Calu3 (cell line): ENCODE data around the gene TXLNG. TPM values are rescaled to one million over a fixed set of nuclear protein-coding genes. Genes with fewer than 3 reads are reported as not detected.

Experiments used
- BruUV-seq: library from RNA; stranded (reverse); fragments of 400-500 nt; replicated peaks from 2 replicates; lab custom pipeline; 2021; lab: Mats Ljungman, UMichigan
- CTCF ChIA-PET: fragments of 300-600 bp; sonication (Branson Sonifier 250); formaldehyde crosslinking; loops from one replicate; lab custom pipeline; 2022; ENCODE audit warnings: antibody characterized with exemption; lab: Charles Lee
- DNase-seq: peaks from one replicate; pipeline ENCODE4 v3.0.0; 2022
- H3K27ac Mint-ChIP-seq: one replicate; pipeline ENCODE4 v1.8.0; 2022; ENCODE audit warnings: mixed read lengths; ENCODE audit not compliant: unreplicated experiment
- H3K27me3 Mint-ChIP-seq: one replicate; pipeline ENCODE4 v1.8.0; 2022; ENCODE audit warnings: mixed read lengths; ENCODE audit not compliant: unreplicated experiment
- H3K36me3 Mint-ChIP-seq: one replicate; pipeline ENCODE4 v1.8.0; 2022; ENCODE audit warnings: mild to moderate bottlenecking, moderate library complexity, mixed read lengths; ENCODE audit not compliant: insufficient read depth, unreplicated experiment
- H3K4me1 Mint-ChIP-seq: one replicate; pipeline ENCODE4 v1.8.0; 2022; ENCODE audit warnings: mild to moderate bottlenecking, low read depth, mixed read lengths; ENCODE audit not compliant: unreplicated experiment
- H3K4me3 Mint-ChIP-seq: one replicate; pipeline ENCODE4 v1.8.0; 2022; ENCODE audit warnings: mild to moderate bottlenecking, low read depth, moderate library complexity, mixed read lengths; ENCODE audit not compliant: unreplicated experiment
- H3K9me3 Mint-ChIP-seq: one replicate; pipeline ENCODE4 v1.8.0; 2022; ENCODE audit warnings: low read depth, mixed read lengths; ENCODE audit not compliant: unreplicated experiment
- CTCF ChIP-seq: fragments of 200-600 bp; IDR thresholded peaks from one replicate; pipeline ENCODE4 v1.8.0; 2022; ENCODE audit warnings: antibody characterized with exemption; ENCODE audit not compliant: unreplicated experiment
- intact Hi-C: fragments of 100-400 bp; cut with micrococcal nuclease; formaldehyde crosslinking; loops from one replicate; pipeline ENCODE4 v1.10.0; 2022; ENCODE audit not compliant: unreplicated experiment
- total RNA-seq: library from RNA; stranded (reverse); gene quantifications from 2 replicates; pipeline ENCODE4 v1.2.3, GENCODE V29; 2022

The TXLNG gene
- total RNA-seq, 1 experiment from 2014 or later: 22.2 TPM

DNA sequence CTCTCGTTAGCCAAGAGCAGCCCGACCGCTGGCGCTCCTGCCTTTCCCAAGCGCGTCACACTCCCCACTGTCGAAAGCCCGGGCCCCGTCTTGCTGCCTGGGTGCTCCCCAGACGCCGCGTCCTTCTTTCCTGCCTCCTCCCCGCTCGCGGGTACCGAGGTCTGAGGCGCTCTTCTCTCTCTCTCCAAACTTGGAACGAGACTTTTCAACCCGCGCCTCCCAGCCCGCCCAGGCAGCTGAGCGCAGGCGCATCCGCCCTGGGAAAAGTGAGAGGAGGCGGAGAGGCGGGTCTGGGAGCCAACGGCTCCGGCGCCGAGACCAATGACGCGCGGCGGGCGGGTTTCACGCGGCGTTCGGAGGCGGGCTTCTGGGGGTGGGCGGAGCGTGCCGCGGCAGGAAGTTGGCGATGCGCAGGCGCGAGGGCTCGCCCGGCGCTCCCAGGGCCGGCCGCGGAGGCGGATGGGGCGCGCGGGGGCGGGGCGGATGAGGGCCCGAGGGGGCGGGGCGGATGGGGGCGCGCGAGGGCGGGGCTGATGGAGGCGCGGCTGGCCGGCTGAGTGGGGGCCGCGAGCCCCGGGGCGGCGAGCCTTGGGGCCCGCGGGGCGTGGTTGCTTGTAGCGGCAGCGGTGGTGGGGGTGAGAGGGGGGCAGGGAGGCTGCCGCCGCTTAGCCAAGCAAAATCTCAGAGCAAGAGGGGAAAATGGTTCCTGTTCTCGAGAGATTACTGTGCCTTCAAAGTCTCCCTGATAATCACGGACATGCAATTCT, 84.0 kb downstream of the TXLNG start, which contains the start of gene RBBP7:
Gene RBBP7, minus strand, starts transcription at position 268 of the 767 bp plus-strand sequence. CDS start 309 bp downstream, outside the sequence.
- Mint-ChIP-seq H3K4me3 (peak within 1 kb of the TSS; percentile 96), H3K27me3 (no peaks in the 10 kb centered on the region), H3K4me1 (peaks cover 23% of the 10 kb centered on the region), H3K27ac (peak within 1 kb of the TSS; percentile 89), H3K9me3 (no peaks in the 10 kb centered on the region), H3K36me3 (peaks cover 44% of the 10 kb centered on the region)
- TF ChIP-seq CTCF: no peak
- BruUV-seq: no TSS peak
- intact Hi-C loops: no loop called here
- peak; percentile 94 for DNase-seq
- CTCF ChIA-PET: no interaction called here

- peak; percentile 20 for DNase-seq
- no peak for TF ChIP-seq CTCF
- peak overlapping the region; percentile 96 for H3K4me3 Mint-ChIP-seq
- CTCF ChIA-PET: interaction anchor here (0.9 kb wide), 1 partner anchor 11 kb away, joined by 4 read pairs; no protein-coding TSS in a partner anchor
- peaks cover 44% of the 10 kb centered on the region for H3K36me3 Mint-ChIP-seq
- H3K9me3 Mint-ChIP-seq: no peaks in the 10 kb centered on the region
- peaks cover 23% of the 10 kb centered on the region for H3K4me1 Mint-ChIP-seq
- H3K27me3 Mint-ChIP-seq: no peaks in the 10 kb centered on the region
- H3K27ac Mint-ChIP-seq: peak overlapping the region; percentile 60
- BruUV-seq: no TSS peak
- intact Hi-C loops: no loop called here
Observed at GRCh38 chrX:16870862-16871815, 84.9 kb downstream of the TXLNG start.

DNA sequence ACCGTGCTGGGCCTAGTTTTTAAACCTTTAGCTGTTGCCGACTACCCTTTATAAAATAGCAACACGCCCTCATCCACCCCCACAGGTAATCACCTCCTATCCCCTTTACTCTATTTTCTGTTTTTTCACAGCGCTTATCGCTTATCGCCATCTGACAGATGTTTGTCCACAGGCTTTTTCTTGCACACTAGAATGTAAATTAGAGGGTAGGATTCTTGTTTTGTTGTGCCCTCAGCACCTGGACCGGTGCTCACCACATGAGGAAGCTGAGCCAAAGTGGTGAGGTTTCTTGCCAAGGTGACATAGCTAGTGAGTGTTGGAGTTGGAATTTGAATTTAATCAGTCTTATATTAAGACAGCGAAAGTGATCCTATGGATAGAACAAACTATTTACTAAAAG, 86.8 kb downstream of the TXLNG start:
- Mint-ChIP-seq H3K9me3 (no peaks in the 10 kb centered on the region), H3K27me3 (no peaks in the 10 kb centered on the region), H3K27ac (no peak overlapping the region), H3K4me1 (peaks cover 11% of the 10 kb centered on the region), H3K4me3 (no peak overlapping the region), H3K36me3 (peaks cover 33% of the 10 kb centered on the region)
- TF ChIP-seq CTCF: no peak
- no peak for DNase-seq
- intact Hi-C loops: no loop called here
- BruUV-seq: no TSS peak
- CTCF ChIA-PET: no interaction called here

- no peaks in the 10 kb centered on the region for H3K4me1 Mint-ChIP-seq
- no peaks in the 10 kb centered on the region for H3K27me3 Mint-ChIP-seq
- no TSS peak for BruUV-seq
- no peaks in the 10 kb centered on the region for H3K9me3 Mint-ChIP-seq
- peaks cover 18% of the 10 kb centered on the region for H3K36me3 Mint-ChIP-seq
- DNase-seq: no peak
- no peak for TF ChIP-seq CTCF
- H3K27ac Mint-ChIP-seq: no peak overlapping the region
- intact Hi-C loops: no loop called here
- H3K4me3 Mint-ChIP-seq: no peak overlapping the region
- CTCF ChIA-PET: no interaction called here
Observed at GRCh38 chrX:16874458-16875095, 88.3 kb downstream of the TXLNG start.
